GM12878 (cell line): ENCODE measurements around the gene CAMK2A. TPM values are rescaled to one million over a fixed set of nuclear protein-coding genes. Genes with fewer than 3 reads are reported as not detected.

ENCODE experiments used
- ATAC-seq: fragments of 200-7000 bp; cut with Tn5 transposase; 3 replicates; pipeline ENCODE4 v1.9.1; 2020; ENCODE audit warnings: mild to moderate bottlenecking, moderate library complexity
- BruUV-seq: library from RNA; stranded (reverse); fragments of 400-500 nt; replicated peaks from 2 replicates; lab custom pipeline; 2021; lab: Mats Ljungman, UMichigan
- CTCF ChIA-PET: fragments of 300-600 bp; sonication (Branson Sonifier 250); formaldehyde crosslinking; extraction: SDS; loops from one replicate; lab custom pipeline; 2021; ENCODE audit warnings: inconsistent platforms; lab: Yijun Ruan, JAX
- POLR2A ChIA-PET: fragments of 350-600 bp; formaldehyde crosslinking; extraction: SDS; loops from one replicate; lab custom pipeline; 2021; ENCODE audit warnings: inconsistent platforms; lab: Charles Lee
- RAD21 ChIA-PET: fragments of 300-600 bp; sonication (Branson Sonifier 250); formaldehyde crosslinking; loops from one replicate; lab custom pipeline; 2023; ENCODE audit warnings: antibody characterized with exemption; ENCODE audit not compliant: unreplicated experiment; lab: Charles Lee
- SMC1A ChIA-PET: fragments of 300-600 bp; sonication (Branson Sonifier 250); formaldehyde crosslinking; loops from one replicate; lab custom pipeline; 2023; ENCODE audit not compliant: unreplicated experiment, uncharacterized antibody; lab: Charles Lee
- DNase-seq: peaks from one replicate; pipeline ENCODE4 v3.0.0-alpha.2; 2011; ENCODE audit warnings: low read depth, low spot score
- FAIRE-seq: peaks from 3 replicates; lab custom pipeline; 2011; peaks lifted over from hg19 to GRCh38; lab: Jason Lieb, UNC
- H2AFZ ChIP-seq: 2 replicates; pipeline ENCODE4 v1.6.0; 2011; ENCODE audit warnings: low read depth, low read length, control low read depth; ENCODE audit not compliant: control insufficient read depth
- H3K27ac ChIP-seq: 2 replicates; pipeline ENCODE4 v1.5.1; 2011; ENCODE audit warnings: control low read depth; ENCODE audit not compliant: control insufficient read depth, insufficient read depth
- H3K27me3 ChIP-seq, 2 experiments: replicated peaks in 1 of 2; 2 replicates each; pipeline versions ENCODE4 v1.6.0 to v1.6.1; 2011; ENCODE audit warnings: low read length in 1 of 2; ENCODE audit not compliant: control insufficient read depth in 2 of 2, insufficient read depth in 2 of 2
- H3K36me3 ChIP-seq, 2 experiments: 2 replicates each; pipeline ENCODE4 v1.5.1; 2011; ENCODE audit warnings: low read length in 1 of 2; ENCODE audit not compliant: control insufficient read depth in 2 of 2, insufficient read depth in 2 of 2
- H3K4me1 ChIP-seq: 2 replicates; pipeline ENCODE4 v1.6.1; 2011; ENCODE audit warnings: mild to moderate bottlenecking, low read length, moderate library complexity, mixed read lengths; ENCODE audit not compliant: control insufficient read depth, insufficient read depth
- H3K4me2 ChIP-seq: 2 replicates; pipeline ENCODE4 v1.6.0; 2011; ENCODE audit warnings: control low read depth; ENCODE audit not compliant: control insufficient read depth, insufficient read depth
- H3K4me3 ChIP-seq: fragments of 200-600 bp; sonication (generic); 2 replicates; pipeline ENCODE4 v1.5.1; 2016
- H3K79me2 ChIP-seq: 2 replicates; pipeline ENCODE4 v1.6.0; 2011; ENCODE audit warnings: low read length; ENCODE audit not compliant: control insufficient read depth, insufficient read depth
- H3K9ac ChIP-seq: 2 replicates; pipeline ENCODE4 v1.8.0; 2011; ENCODE audit warnings: low read length, control low read depth, mixed read lengths; ENCODE audit not compliant: control insufficient read depth, insufficient read depth
- H3K9me3 ChIP-seq: replicated peaks from 3 replicates; pipeline ENCODE4 v1.5.1; 2011; ENCODE audit warnings: mild to moderate bottlenecking, low read length; ENCODE audit not compliant: control insufficient read depth, insufficient read depth
- H4K20me1 ChIP-seq: 2 replicates; pipeline ENCODE4 v1.6.0; 2011; ENCODE audit not compliant: control insufficient read depth, insufficient read depth
- BCL11A ChIP-seq: IDR thresholded peaks from 2 replicates; pipeline ENCODE4 v1.6.1; 2011; ENCODE audit warnings: low read depth, low read length
- HCFC1 ChIP-seq: fragments of 150-350 bp; IDR thresholded peaks from 2 replicates; pipeline ENCODE4 v1.6.1; 2014; ENCODE audit warnings: low read length
- HSF1 ChIP-seq: fragments of 150-350 bp; IDR thresholded peaks from 2 replicates; pipeline ENCODE4 v1.6.1; 2014; ENCODE audit warnings: mild to moderate bottlenecking, low read depth, low read length
- IKZF1 ChIP-seq: fragments of 450-650 bp; conservative IDR thresholded peaks from 2 replicates; pipeline ENCODE4 v1.6.1; 2017; ENCODE audit warnings: antibody characterized with exemption, mild to moderate bottlenecking
- JUNB ChIP-seq: IDR thresholded peaks from 2 replicates; pipeline ENCODE4 v1.6.1; 2016; ENCODE audit warnings: antibody characterized with exemption, mild to moderate bottlenecking
- MLLT1 ChIP-seq: fragments of 450-650 bp; IDR thresholded peaks from 2 replicates; pipeline ENCODE4 v1.6.1; 2016; ENCODE audit warnings: mild to moderate bottlenecking
- NFIC ChIP-seq: IDR thresholded peaks from 2 replicates; pipeline ENCODE4 v1.6.1; 2012; ENCODE audit warnings: low read depth, mild to moderate bottlenecking, inconsistent platforms, low read length, moderate library complexity
- PAX5 ChIP-seq: IDR thresholded peaks from 2 replicates; pipeline ENCODE4 v1.6.1; 2011; ENCODE audit warnings: low read depth, low read length, borderline replicate concordance
- SUZ12 ChIP-seq: fragments of 200-600 bp; sonication (generic); IDR thresholded peaks from one replicate; pipeline ENCODE4 v1.6.1; 2018; ENCODE audit warnings: antibody characterized with exemption, mild to moderate bottlenecking; ENCODE audit not compliant: unreplicated experiment
- WRNIP1 ChIP-seq: IDR thresholded peaks from 2 replicates; pipeline ENCODE4 v1.6.1; 2011; ENCODE audit warnings: low read depth, low read length, improper control_type of control experiment, borderline replicate concordance
- ZBED1 ChIP-seq: IDR thresholded peaks from 2 replicates; pipeline ENCODE4 v1.6.1; 2016; ENCODE audit warnings: borderline replicate concordance
- WGBS: methylation state at CpG from one replicate; pipeline ENCODE4 v1.1.6; 2016; ENCODE audit warnings: low lambda C conversion rate; ENCODE audit not compliant: insufficient replicate concordance, insufficient coverage; ENCODE audit errors: missing lambda C conversion rate; 5-methylcytosine and 5-hydroxymethylcytosine counted together
- in situ Hi-C: fragments of 300-500 bp; cut with MboI; formaldehyde crosslinking; loops from 9 replicates; pipeline ENCODE4 v1.14.3; 2018; ENCODE audit warnings: mixed read lengths
- intact Hi-C: fragments of 100-400 bp; cut with micrococcal nuclease; formaldehyde crosslinking; loops from one replicate; pipeline ENCODE4 v1.14.2; 2022; ENCODE audit not compliant: unreplicated experiment
- polyA plus RNA-seq, 11 experiments: library from polyadenylated mRNA; depleted of rRNA in 4 of 11; unstranded in 6 of 11; stranded (reverse) in 5 of 11; fragments of >200 nt; fragmentation: Nextera tagmentation in 4 of 11; fragmentation: Illumina TruSeq in 1 of 11; extraction: Ambion mirVana in 4 of 11; extraction: Trizol in 1 of 11; gene quantifications; 1 replicate in 1 of 11; 2 replicates in 10 of 11; pipeline versions ENCODE4 v1.2.1 to v1.2.3, GENCODE V29; 2011 to 2016; ENCODE audit warnings: inconsistent platforms in 2 of 11, missing spikeins in 2 of 11, low read depth in 1 of 11
- total RNA-seq, 4 experiments: library from RNA; depleted of rRNA in 3 of 4; stranded (reverse); fragments of >200 nt in 3 of 4; fragmentation: Illumina TruSeq in 1 of 4; extraction: Trizol in 1 of 4; gene quantifications; 2 replicates each; pipeline versions ENCODE4 v1.2.1 to v1.2.3, GENCODE V29; 2013 to 2021
- TF ChIP-seq, protein P1 (sequence below): fragments of 450-650 bp; IDR thresholded peaks from 2 replicates; pipeline ENCODE4 v1.6.1; 2017; ENCODE audit warnings: low read depth, mild to moderate bottlenecking, moderate library complexity
- TF ChIP-seq, protein P2 (sequence below): IDR thresholded peaks from 2 replicates; pipeline ENCODE4 v1.6.1; 2012; ENCODE audit warnings: mild to moderate bottlenecking, low read depth, low read length

Gene CAMK2A
- total and polyA plus RNA-seq, 10 of the 15 experiments (the other 5 are each of a cell fraction or from before 2014, with no cell fraction given), result 0.11 TPM; not detected in 9

- ChIA-PET POLR2A (no interaction called here), CTCF (no interaction called here), RAD21 (no interaction called here), SMC1A (no interaction called here)
- H3K27me3 ChIP-seq, result peaks cover 4 to 6% of the 10 kb centered on the region in 2 experiments
- no peak overlapping the region for H2AFZ ChIP-seq
- no peak for TF ChIP-seq HCFC1
- TF ChIP-seq NFIC, result no peak
- TF ChIP-seq SUZ12, result no peak
- no peak for TF ChIP-seq ZBED1
- no peak for TF ChIP-seq PAX5
- TF ChIP-seq MLLT1, result no peak
- TF ChIP-seq JUNB, result no peak
- TF ChIP-seq, protein P1, sequence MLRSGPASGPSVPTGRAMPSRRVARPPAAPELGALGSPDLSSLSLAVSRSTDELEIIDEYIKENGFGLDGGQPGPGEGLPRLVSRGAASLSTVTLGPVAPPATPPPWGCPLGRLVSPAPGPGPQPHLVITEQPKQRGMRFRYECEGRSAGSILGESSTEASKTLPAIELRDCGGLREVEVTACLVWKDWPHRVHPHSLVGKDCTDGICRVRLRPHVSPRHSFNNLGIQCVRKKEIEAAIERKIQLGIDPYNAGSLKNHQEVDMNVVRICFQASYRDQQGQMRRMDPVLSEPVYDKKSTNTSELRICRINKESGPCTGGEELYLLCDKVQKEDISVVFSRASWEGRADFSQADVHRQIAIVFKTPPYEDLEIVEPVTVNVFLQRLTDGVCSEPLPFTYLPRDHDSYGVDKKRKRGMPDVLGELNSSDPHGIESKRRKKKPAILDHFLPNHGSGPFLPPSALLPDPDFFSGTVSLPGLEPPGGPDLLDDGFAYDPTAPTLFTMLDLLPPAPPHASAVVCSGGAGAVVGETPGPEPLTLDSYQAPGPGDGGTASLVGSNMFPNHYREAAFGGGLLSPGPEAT, result no peak
- TF ChIP-seq IKZF1, result no peak
- no peak for TF ChIP-seq HSF1
- TF ChIP-seq, protein P2, sequence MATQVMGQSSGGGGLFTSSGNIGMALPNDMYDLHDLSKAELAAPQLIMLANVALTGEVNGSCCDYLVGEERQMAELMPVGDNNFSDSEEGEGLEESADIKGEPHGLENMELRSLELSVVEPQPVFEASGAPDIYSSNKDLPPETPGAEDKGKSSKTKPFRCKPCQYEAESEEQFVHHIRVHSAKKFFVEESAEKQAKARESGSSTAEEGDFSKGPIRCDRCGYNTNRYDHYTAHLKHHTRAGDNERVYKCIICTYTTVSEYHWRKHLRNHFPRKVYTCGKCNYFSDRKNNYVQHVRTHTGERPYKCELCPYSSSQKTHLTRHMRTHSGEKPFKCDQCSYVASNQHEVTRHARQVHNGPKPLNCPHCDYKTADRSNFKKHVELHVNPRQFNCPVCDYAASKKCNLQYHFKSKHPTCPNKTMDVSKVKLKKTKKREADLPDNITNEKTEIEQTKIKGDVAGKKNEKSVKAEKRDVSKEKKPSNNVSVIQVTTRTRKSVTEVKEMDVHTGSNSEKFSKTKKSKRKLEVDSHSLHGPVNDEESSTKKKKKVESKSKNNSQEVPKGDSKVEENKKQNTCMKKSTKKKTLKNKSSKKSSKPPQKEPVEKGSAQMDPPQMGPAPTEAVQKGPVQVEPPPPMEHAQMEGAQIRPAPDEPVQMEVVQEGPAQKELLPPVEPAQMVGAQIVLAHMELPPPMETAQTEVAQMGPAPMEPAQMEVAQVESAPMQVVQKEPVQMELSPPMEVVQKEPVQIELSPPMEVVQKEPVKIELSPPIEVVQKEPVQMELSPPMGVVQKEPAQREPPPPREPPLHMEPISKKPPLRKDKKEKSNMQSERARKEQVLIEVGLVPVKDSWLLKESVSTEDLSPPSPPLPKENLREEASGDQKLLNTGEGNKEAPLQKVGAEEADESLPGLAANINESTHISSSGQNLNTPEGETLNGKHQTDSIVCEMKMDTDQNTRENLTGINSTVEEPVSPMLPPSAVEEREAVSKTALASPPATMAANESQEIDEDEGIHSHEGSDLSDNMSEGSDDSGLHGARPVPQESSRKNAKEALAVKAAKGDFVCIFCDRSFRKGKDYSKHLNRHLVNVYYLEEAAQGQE, result no peak
- TF ChIP-seq WRNIP1, result no peak
- no peak for TF ChIP-seq BCL11A
- no peak for ATAC-seq
- FAIRE-seq, result no peak
- H3K9me3 ChIP-seq, result no peaks in the 10 kb centered on the region
- DNase-seq, result no peak
- H3K79me2 ChIP-seq, result no peaks in the 10 kb centered on the region
- no peak overlapping the region for H3K27ac ChIP-seq
- H3K4me2 ChIP-seq, result no peak overlapping the region
- intact Hi-C loops, result no loop called here
- no peaks in the 10 kb centered on the region for H3K36me3 ChIP-seq
- no TSS peak for BruUV-seq
- no peaks in the 10 kb centered on the region for H3K4me1 ChIP-seq
- WGBS, result 0% methylated on average over 5 of the region's 5 CpGs
- in situ Hi-C loops, result no loop called here
- H4K20me1 ChIP-seq, result no peaks in the 10 kb centered on the region; the same call in 1 of the 2 replicates
- H3K4me3 ChIP-seq, result no peak overlapping the region
- H3K9ac ChIP-seq, result no peak overlapping the region
Measured at GRCh38 chr5:150196514-150196913, 93.1 kb downstream of the CAMK2A start.
